ENCODE results near the gene FAM83B.

- TF ChIP-seq USF1 (IDR thresholded peaks at IDR 0.05; ENCODE audit: borderline replicate concordance, low read depth) = no peak
- TF ChIP-seq, protein P1, sequence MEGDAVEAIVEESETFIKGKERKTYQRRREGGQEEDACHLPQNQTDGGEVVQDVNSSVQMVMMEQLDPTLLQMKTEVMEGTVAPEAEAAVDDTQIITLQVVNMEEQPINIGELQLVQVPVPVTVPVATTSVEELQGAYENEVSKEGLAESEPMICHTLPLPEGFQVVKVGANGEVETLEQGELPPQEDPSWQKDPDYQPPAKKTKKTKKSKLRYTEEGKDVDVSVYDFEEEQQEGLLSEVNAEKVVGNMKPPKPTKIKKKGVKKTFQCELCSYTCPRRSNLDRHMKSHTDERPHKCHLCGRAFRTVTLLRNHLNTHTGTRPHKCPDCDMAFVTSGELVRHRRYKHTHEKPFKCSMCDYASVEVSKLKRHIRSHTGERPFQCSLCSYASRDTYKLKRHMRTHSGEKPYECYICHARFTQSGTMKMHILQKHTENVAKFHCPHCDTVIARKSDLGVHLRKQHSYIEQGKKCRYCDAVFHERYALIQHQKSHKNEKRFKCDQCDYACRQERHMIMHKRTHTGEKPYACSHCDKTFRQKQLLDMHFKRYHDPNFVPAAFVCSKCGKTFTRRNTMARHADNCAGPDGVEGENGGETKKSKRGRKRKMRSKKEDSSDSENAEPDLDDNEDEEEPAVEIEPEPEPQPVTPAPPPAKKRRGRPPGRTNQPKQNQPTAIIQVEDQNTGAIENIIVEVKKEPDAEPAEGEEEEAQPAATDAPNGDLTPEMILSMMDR (IDR thresholded peaks at IDR 0.05) = no peak
- TF ChIP-seq CHD2 (IDR thresholded peaks at IDR 0.05; ENCODE audit: low read length, partially characterized antibody) = no peak
Observed at GRCh38 chr6:54907355-54907754, 60.8 kb downstream of the FAM83B start.

Measured in SK-N-SH (cell line).